COLO668 (cell line): Measurements from ENCODE around the gene ADH5.
A peak's percentile ranks its signal among the peaks of the same experiment; 100 is the strongest.
"Not testable (repeated sequence)": the region's sequence is repeated elsewhere in the genome, so short reads cannot be mapped to it uniquely, and the experiment has no call there.

Experiments
- DNase-seq: peaks from one replicate; lab custom pipeline; 2025; ENCODE audit not compliant: unreplicated experiment; lab: John Stamatoyannopoulos, UW

Gene ADH5

DNA sequence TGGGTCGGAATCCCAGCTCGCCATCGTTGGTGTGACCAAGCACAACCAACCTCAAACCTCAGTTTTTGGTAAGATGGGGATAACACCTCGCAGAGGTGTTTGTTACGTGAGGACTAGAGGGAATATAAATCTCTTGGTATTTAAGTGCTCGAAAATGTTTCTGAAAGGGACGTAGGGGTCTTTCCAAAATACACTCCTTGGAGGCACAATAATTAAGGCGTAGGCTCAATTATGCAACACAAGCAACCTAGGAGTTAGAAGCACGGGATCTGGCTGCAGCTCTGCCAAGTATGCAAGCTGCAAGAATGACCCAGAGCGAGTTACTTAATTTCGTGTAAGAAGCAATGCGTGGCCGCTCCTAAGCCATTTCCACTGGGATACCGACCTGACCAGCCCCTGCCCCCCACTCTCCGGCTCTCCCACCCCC is 552 bp downstream of the ADH5 start:
- DNase-seq, result peak; percentile 42

DNA sequence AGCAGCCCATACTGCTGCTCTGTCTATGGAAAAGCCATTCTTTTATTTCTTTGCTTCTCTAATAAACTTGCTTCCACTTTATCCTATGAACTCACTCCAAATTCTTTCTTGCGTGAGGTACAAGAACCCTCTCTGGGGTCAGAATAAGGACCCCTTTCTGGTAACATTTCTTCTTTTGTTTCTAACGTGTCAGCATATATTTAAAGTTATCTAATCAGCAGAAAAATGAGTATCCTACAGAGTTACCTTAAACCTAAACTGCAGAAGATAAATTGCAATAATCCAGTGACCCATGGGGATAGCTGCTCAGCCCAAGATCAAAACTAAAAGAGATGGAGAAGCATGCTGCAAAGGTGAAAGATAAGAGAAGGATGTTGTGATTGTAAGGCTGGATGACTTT is 4.0 kb downstream of the ADH5 start:
- no peak for DNase-seq

DNA sequence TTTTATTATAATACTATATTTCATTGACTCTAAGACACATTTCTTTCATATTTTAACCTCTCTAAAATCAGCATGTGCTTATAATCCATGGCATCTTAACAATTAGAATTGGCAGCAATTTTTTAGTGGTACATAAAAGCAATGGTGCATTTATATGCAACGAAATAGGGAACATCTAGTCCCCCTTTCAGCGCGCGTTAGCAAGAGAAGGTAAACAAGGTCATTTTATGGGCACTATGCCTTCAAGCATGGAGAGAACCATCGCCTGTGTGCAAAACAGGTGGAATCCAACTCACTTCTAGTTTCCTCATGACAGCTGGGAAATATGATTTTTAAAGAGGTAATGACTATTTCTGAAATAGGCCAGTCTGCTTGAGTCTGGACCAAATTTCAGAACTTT is 6.4 kb downstream of the ADH5 start:
- no peak for DNase-seq

DNA sequence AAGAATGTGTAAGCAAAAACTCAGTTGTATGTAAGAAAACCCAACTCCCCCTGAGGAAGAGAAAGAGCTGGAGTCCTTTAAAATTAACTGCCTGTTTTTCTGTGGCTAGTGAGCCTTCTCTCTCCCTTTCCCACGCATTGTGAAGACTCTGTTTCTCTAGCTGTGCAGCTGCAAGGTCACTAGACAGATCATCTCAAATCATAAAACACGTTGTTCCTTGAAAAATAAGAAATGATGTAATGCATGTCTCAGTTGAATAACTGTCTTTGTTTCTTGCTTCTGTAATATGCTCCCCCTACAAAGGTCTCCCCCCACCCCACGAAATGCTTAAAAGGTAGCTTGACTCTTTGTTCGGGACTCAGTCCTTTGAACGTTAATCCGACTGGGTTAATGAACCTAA is 7.7 kb downstream of the ADH5 start:
- DNase-seq, result not testable (repeated sequence)

DNA sequence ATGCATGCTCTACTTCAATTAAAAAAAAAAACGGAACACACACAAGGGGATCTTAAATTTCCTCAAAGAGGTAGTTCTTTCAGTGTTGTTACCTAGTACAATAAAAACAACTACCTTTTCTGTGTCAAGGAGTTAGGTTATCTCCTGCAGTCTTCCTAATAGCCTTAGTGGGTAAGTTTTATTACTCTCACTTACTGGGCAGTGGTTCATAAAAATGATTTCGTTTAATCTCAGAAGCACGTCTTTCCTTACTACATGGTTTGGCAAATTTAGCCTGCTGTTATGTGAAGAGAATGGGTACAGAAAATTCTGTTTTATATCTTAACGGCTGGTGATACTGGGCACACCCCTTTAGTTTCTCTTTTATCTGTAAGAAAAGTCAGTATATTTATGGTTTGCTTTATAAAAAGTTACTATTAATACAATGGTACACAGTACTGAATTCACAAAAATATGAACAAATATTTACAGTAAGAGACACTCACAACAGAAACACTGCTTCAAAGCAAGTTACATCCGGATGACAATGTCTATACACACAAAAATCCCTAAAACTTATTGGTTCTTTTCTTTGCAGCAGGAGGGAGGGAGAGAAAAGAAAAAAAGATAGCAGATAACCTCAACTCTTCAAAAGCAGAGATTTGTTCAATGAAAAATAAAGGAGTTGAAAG is 8.8 kb downstream of the ADH5 start:
- DNase-seq, result no peak

DNA sequence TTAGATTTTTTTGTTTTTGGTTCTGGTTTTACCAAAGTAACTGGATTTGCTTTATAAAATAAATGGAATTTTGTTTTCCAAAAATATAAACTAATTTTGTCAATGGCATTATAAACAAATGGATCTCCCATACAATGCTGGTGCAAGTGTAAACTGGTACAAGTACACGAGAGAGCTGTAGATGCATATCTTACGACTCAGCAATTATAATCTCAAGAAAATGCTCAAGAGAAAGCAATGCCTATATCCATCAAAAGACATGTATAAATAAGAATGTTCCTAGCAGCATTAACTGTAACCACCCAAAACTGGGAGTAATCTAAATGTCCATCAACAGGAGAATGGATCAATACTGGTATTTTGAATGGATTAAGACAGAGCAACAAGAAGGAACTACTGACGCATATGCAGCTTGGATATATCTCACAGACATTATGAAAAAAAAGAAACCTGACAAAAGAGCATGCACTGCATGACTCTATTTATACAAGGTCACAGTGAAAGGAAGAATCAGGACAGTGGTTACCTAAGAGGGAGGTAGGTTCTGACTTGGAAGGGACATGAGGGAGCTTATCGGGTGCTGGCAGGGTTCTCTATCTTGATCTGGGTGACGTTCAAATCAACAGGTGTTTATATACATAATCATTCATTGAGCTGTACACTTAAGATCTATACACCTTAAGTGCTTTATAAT is 9.5 kb downstream of the ADH5 start:
- DNase-seq, result no peak

DNA sequence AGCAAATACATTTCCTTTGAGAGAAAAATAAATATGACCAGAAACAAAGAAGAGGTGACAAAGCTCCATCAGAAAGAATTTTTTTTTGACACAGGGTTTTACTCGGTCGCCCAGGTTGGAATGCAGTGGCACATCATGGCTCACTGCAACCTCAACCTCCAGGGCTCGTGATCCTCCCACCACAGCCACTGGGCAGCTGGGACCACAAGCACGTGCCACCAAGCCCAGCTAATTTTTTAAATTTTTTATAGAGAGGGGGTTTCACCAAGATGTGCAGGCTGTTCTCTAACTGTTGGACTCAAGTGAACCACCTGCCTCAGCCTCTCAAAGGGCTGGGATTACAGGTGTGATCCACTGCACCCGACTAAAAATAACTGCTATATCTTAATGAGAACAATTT is 10.3 kb downstream of the ADH5 start:
- no peak for DNase-seq

DNA sequence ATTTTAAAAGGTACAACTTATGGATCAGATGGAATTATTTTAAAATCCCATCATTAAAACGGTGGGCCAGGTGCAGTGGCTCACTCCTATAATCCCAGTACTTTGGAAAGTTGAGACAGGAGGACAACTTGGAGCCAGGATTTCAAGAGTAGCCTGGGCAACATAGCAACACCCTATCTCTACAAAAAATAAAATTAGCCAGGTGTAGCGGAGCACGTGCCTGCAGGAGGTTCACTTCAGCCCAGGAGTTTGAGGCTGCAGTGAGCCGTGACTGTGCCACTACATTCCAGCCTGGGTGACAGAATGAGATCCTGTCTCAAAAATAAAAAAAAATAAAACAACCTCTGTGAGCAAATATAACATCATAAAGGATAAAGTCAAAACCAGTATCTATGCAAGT is 11.4 kb downstream of the ADH5 start:
- no peak for DNase-seq

DNA sequence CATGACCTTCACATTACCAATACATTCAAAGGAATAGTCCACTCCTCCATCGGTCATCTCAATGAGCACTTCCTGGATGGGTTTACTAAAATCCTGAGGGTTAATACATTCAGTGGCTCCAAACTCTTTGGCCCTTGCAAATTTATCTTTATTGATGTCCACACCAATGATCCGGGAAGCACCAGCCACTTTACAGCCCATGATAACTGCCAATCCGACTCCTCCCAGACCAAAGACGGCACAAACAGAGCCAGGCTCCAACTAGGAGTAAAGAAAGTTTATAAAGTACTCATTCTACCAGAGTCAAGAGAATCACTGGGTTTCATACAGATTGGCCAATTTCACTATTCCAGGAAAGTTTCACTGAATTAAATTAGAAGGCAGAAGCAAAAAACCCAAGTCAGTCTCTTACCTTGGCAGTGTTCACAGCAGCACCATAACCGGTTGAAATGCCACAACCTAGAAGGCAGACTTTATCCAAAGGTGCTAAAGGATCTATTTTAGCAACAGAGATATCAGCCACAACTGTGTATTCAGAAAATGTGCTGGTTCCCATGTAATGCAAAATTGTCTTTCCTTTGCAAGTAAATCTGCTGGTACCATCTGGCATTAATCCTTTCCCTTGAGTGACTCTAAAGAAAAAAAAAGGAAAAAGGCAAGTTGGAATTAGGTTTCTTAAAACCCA is 12.2 kb downstream of the ADH5 start:
- DNase-seq, result no peak

DNA sequence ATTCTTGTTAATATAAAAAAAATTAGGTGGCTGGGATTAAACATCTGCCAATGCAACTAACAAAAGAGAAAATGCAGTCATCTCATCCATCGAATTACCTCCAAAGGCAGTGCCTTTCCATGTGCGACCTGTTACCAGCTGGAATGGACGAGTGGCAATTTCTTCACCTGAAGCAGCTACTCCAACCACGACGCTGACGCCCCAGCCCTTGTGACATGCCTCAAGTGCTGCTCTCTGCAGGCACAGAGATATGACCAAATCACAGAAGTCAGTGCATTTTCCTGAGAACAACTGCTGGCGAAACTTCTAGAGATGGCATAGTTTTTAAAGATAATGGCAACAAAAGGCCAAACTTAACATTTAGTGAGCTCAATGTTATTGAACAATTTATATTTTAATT is 13.8 kb downstream of the ADH5 start:
- no peak for DNase-seq

DNA sequence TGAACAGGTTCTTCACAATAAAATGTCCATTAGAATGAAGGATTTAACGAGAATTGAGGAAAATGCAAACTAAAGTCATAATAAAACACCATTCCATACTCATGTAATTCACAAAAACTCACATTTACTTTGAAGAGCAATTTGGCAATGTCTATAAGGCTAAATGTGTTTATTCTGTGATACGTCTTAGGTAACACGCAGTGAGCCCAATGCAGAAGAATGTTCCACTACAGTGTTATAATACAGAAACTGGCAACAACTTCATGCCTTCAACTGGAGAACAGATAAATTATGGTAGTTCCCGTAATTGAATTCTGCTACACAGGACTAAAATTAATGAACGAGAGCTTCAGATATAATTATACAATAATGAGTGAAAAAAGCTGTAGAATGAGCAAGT is 17.4 kb downstream of the ADH5 start:
- no peak for DNase-seq

DNA sequence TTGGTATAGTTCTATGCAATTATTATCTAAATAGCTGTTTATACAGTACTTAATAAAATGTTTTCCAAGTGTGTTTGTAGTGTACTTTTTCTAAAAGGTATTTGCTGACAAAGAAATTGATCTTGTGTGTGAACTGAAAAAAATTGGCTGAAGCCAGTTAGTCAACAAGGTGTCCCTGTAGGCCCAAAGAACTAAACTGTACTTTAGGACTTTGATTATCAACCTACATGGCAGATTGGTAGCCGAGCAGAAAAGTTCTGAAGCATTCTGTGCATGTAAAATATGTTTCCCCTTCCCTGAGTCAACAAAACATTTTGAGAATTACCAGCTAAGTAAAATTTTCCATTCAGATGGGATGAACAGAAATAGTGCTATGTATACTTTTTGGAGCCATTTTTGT is 21.0 kb downstream of the ADH5 start:
- no peak for DNase-seq

DNA sequence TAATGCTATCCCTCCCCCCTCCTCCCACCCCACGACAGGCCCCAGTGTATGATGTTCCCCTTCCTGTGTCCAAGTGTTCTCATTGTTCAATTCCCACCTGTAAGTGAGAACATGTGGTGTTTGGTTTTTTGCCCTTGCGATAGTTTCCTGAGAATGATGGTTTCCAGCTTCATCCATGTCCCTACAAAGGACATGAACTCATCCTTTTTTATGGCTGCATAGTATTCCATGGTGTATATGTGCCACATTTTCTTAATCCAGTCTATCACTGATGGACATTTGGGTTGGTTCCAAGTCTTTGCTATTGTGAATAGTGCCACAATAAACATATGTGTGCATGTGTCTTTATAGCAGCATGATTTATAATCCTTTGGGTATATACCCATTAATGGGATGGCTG is 23.1 kb downstream of the ADH5 start:
- DNase-seq, result not testable (repeated sequence)

DNA sequence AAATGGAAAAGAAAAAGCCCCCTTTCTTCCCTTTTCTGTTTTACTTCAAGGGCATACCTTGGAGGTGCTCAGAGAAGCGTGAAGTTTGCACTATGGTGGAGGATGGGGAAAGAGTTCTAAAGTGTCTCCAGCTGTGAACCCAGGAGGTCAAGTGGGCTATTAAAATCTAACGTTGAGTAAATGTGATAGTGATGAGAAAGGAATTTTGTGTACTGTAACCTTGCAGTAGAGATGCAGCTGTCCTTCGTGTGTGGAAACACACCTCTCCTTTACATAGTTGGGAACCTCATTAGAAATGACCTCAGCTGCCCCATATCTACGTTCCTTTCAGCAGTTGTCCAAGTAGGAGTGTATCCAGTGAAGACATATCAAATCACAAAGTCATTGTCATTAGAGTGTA is 26.5 kb downstream of the ADH5 start:
- peak; percentile 21 for DNase-seq

DNA sequence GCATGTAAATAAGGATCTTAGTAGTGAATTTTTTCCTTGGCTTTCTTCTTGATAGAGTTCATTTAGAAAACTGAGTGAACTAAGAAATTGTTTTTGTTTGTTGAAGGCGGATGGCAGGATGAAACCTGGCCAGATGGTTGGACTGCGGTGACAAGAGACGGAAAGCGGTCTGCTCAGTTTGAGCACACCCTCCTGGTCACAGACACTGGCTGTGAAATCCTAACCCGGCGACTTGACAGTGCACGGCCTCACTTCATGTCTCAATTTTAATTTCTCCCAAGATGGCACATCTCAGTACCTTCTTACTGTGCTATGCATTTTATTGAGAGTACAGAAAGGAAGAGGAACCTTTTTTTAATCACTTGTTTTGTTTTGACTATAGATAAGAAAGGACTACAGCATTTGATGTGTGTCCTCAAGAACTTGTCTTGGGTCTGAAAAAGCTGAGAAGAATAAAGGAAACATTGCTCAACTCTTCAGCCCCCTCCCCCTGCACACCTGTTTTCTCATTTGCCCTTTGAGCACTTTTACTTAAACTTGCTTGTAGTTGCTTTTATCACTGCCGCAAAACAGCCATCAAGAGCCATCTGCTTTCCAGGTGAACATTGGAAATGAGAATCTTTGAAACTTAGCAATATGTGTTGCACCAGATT is 27.4 kb downstream of the ADH5 start:
- no peak for DNase-seq

DNA sequence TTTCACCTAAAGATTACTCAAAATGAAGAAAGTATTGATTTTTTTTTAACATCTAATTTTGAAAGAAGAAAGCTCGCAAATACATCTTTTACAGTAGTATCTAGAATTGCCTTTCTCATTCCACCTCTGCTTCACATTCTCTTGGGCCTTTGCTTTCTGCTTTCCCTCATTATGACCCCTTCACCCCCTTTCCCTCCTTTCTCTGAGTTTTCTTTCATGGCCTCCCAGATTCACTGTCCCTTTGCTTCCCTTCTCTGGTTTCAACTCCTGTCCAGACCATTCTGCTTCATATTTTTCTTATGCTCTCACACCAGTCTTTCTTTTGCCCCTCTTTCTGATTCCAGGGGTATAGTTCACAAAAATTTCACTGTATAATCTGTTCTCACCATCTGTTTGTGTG is 29.0 kb downstream of the ADH5 start:
- DNase-seq, result no peak

DNA sequence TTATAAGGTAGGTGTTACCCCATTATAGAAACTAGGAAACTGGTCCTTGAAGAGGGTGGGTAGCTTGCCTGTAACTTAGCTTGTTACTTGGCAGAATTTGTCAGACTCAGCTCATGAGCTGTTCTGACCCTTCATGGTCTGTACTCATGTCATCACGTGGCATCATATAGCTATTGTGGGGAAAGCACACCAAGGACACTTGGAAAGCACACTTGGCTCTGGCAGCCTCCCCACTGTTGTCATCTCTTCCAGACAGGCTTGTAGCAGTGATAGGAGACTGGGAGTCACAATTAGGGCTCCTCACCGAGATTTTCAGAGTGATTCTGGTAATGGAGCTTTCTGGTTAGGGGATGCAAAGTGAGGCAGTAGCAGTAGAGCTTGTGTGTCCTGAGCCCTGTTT is 30.4 kb downstream of the ADH5 start:
- DNase-seq, result no peak

DNA sequence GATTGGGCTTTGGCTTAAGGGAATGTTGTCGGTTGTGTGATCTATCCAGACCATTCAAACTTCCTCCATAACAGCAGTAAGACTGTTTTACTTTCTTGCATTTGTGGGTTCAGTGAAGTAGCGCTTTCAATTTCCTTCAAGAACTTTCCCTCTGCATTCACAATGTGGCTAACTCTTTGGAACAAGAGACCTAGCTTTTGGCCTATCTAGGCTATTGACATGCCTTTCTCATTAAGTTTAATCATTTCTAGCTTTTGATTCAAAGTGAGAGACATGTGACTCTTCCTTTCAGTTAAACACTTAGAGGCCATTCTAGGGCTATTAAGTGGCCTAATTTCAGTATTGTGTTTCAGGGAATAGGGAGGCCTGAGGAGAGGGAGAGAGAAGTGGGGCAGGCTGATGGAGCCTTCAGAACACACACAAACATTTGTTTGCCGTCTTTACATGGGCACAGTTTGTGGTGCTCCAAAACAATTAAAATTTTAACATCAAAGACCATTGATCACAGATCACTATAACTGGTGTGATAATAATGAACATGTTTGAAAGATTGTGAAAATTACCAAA is 34.1 kb downstream of the ADH5 start:
- DNase-seq, result no peak

DNA sequence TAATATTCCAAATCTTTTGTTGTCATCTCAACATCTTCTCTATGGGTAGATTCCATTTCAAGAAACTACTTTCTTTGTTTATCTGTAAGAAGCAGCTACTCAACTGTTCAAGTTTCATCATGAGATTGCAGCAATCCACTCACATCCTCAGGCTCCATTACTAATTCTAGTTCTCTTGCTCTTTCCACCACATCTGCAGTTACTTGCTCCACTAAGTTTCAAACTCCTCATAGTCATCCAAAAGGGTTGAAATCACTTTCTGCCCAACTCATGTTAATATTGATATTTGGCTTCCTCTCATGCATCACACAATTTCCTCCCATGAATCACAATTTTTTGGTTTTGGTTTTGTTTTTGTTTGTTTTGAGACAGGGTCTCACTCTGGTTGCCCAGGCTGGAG is 35.7 kb downstream of the ADH5 start:
- no peak for DNase-seq

DNA sequence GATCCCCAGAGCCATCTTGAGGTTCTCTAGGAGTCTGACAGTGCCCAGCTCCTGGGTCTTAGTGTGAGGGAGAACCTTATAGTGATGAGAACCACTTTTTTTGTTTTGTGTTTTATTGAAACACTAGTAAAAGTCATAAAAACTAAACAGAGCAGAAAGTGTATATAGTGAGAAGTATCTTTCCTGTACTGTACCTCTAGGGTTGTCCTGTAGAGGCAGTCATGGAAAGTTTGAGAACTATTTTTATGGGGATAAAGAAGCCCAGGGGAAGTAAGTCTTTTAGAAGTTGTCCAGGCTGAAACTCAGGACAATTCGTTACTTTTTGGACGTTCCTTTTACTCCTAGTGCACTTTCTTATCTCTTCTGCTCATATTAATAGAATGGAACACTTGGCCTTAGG is 40.9 kb downstream of the ADH5 start:
- no peak for DNase-seq

DNA sequence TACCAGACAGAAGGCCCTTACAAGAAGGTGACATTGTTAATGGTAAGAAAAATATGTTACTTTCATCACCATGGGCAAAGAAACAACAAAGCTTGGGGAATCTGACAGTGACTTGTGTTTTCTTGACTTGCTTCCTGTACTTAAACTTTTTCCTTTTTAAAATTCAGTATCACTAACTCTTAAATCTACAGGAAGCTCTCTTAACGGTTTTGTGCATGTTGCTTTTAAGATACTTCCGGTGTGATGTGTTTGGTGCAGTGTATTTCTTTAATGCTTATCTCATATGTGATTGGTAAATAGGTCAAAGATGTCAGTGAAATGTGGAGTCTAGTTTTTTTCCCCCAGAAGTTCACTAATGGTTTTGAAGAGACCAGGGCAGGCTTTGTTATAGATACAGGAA is 45.2 kb downstream of the ADH5 start:
- no peak for DNase-seq

DNA sequence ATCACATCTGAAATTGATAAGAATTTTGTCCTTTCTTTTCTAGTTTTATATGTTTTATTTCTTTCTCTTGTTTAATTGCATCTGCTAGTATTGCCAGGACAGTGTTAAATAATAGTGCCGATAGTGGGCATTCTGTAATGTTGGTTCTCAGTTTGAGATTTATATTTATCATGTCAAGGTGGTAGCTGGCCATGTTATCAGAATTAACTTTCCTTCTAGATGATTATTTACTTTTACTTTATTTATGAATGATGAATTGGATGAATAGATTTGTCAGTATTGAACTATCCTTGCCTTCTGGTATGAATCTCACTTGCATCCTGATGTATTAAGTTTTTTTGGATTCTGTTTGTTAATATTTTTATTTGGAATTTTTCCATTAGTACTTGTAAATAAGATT is 50.4 kb downstream of the ADH5 start:
- no peak for DNase-seq
